ENCODE results near the gene UBA3. TPM values are rescaled to one million over a fixed set of nuclear protein-coding genes. Genes with fewer than 3 reads are reported as not detected.
A peak's percentile ranks its signal among the peaks of the same experiment; 100 is the strongest.

Gene UBA3
- total and polyA plus RNA-seq, 2 of the 13 experiments (the other 11 are each of a cell fraction or from before 2014, with no cell fraction given) = 40.7 to 49.0 TPM

GRCh38 chr3:69084326-69085167, 4.4 kb upstream of the UBA3 start, which contains the start of gene ARL6IP5 (continued):
- TF ChIP-seq ZNF281 (CRISPR knock-in tag; IDR thresholded peaks at IDR 0.05; ENCODE audit: borderline replicate concordance) (peak; percentile 34; the same call in 1 of the 2 replicates), CHD4 (IDR thresholded peaks at IDR 0.05; ENCODE audit: borderline replicate concordance, low read length) (no peak), ZNF530 (CRISPR knock-in tag; IDR thresholded peaks at IDR 0.05; ENCODE audit: low read depth) (no peak), ZFY (CRISPR knock-in tag; IDR thresholded peaks at IDR 0.05) (0 out of 2 replicates have a peak, but pooled peaks have one; percentile 41), ZNF660 (CRISPR knock-in tag; IDR thresholded peaks at IDR 0.05; ENCODE audit: borderline replicate concordance, low read depth) (no peak), TGIF2 (CRISPR knock-in tag; IDR thresholded peaks at IDR 0.05) (peak; percentile 91; the same call in 1 of the 2 replicates), SIN3A (IDR thresholded peaks at IDR 0.05; ENCODE audit: borderline replicate concordance, low read depth, low read length) (no peak; the same call in 1 of the 2 replicates), ZNF597 (CRISPR knock-in tag; IDR thresholded peaks at IDR 0.05) (no peak), GTF2F1 (IDR thresholded peaks at IDR 0.05; ENCODE audit: low read length) (no peak), ZNF800 (CRISPR knock-in tag; IDR thresholded peaks at IDR 0.05) (no peak), JARID2 (CRISPR knock-in tag; IDR thresholded peaks at IDR 0.05; ENCODE audit: insufficient replicate concordance) (no peak), ZNF598 (CRISPR knock-in tag; IDR thresholded peaks at IDR 0.05; ENCODE audit: borderline replicate concordance) (no peak)
- TF ChIP-seq, protein P1, sequence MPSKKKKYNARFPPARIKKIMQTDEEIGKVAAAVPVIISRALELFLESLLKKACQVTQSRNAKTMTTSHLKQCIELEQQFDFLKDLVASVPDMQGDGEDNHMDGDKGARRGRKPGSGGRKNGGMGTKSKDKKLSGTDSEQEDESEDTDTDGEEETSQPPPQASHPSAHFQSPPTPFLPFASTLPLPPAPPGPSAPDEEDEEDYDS (CRISPR knock-in tag; IDR thresholded peaks at IDR 0.05) = 0 out of 2 replicates have a peak, but pooled peaks have one; percentile 7
- TF ChIP-seq, protein P2, sequence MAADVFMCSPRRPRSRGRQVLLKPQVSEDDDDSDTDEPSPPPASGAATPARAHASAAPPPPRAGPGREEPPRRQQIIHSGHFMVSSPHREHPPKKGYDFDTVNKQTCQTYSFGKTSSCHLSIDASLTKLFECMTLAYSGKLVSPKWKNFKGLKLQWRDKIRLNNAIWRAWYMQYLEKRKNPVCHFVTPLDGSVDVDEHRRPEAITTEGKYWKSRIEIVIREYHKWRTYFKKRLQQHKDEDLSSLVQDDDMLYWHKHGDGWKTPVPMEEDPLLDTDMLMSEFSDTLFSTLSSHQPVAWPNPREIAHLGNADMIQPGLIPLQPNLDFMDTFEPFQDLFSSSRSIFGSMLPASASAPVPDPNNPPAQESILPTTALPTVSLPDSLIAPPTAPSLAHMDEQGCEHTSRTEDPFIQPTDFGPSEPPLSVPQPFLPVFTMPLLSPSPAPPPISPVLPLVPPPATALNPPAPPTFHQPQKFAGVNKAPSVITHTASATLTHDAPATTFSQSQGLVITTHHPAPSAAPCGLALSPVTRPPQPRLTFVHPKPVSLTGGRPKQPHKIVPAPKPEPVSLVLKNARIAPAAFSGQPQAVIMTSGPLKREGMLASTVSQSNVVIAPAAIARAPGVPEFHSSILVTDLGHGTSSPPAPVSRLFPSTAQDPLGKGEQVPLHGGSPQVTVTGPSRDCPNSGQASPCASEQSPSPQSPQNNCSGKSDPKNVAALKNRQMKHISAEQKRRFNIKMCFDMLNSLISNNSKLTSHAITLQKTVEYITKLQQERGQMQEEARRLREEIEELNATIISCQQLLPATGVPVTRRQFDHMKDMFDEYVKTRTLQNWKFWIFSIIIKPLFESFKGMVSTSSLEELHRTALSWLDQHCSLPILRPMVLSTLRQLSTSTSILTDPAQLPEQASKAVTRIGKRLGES (CRISPR knock-in tag; IDR thresholded peaks at IDR 0.05; ENCODE audit: borderline replicate concordance) = no peak
- TF ChIP-seq, protein P3, sequence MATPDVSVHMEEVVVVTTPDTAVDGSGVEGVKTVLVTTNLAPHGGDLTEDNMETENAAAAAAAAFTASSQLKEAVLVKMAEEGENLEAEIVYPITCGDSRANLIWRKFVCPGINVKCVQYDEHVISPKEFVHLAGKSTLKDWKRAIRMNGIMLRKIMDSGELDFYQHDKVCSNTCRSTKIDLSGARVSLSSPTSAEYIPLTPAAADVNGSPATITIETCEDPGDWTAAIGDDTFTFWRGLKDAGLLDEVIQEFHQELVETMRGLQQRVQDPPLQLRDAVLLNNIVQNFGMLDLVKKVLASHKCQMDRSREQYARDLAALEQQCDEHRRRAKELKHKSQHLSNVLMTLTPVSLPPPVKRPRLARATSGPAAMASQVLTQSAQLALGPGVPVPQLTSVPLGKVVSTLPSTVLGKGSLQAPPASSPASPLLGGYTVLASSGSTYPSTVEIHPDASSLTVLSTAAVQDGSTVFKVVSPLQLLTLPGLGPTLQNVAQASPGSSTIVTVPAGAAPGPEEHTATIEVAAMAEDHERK (CRISPR knock-in tag; IDR thresholded peaks at IDR 0.05; ENCODE audit: low read depth) = no peak
